HepG2 (cell line): Measurements from ENCODE around the gene C6orf136. TPM values are rescaled to one million over a fixed set of nuclear protein-coding genes. Genes with fewer than 3 reads are reported as not detected.

Experiments
- CENPBD1 ChIP-seq: sonication (generic); formaldehyde crosslinking; IDR thresholded peaks from 2 replicates; pipeline ENCODE4 v1.8.0; 2022; ENCODE audit warnings: missing genetic modification reagents, low read depth, mild to moderate bottlenecking, borderline replicate concordance
- HINFP ChIP-seq: sonication (generic); formaldehyde crosslinking; IDR thresholded peaks from 2 replicates; pipeline ENCODE4 v1.4.0; 2020; ENCODE audit warnings: low read depth, mild to moderate bottlenecking, missing genetic modification reagents
- KLF11 ChIP-seq: IDR thresholded peaks from 2 replicates; pipeline ENCODE4 v1.6.1; 2016; ENCODE audit warnings: missing compliant biosample characterization
- KMT2B ChIP-seq: IDR thresholded peaks from 2 replicates; pipeline ENCODE4 v1.6.1; 2016; ENCODE audit warnings: missing genetic modification reagents, missing compliant biosample characterization
- MTA3 ChIP-seq: sonication (generic); formaldehyde crosslinking; IDR thresholded peaks from 2 replicates; pipeline ENCODE4 v1.4.0; 2020; ENCODE audit warnings: missing genetic modification reagents
- NR1H2 ChIP-seq: sonication (generic); formaldehyde crosslinking; IDR thresholded peaks from 2 replicates; pipeline ENCODE4 v1.8.1; 2022; ENCODE audit warnings: low read depth, missing genetic modification reagents, borderline replicate concordance
- SIX1 ChIP-seq: sonication (generic); formaldehyde crosslinking; IDR thresholded peaks from 2 replicates; pipeline ENCODE4 v1.4.0; 2020; ENCODE audit warnings: missing genetic modification reagents, borderline replicate concordance
- SPEN ChIP-seq: sonication (generic); formaldehyde crosslinking; IDR thresholded peaks from 2 replicates; pipeline ENCODE4 v1.5.1; 2020; ENCODE audit warnings: low read depth, mild to moderate bottlenecking, missing genetic modification reagents
- TRIM22 ChIP-seq: fragments of 450-650 bp; IDR thresholded peaks from 2 replicates; pipeline ENCODE4 v1.6.1; 2017
- XRCC5 ChIP-seq: fragments of 200-400 bp; formaldehyde crosslinking; optimal IDR thresholded peaks from 2 replicates; pipeline ENCODE3; 2017; ENCODE audit warnings: mild to moderate bottlenecking, low read length
- ZBTB33 ChIP-seq: sonication (generic); formaldehyde crosslinking; IDR thresholded peaks from 2 replicates; pipeline ENCODE4 v1.4.0; 2020; ENCODE audit warnings: missing genetic modification reagents
- ZHX2 ChIP-seq, 2 experiments: sonication (generic) in 1 of 2; formaldehyde crosslinking in 1 of 2; IDR thresholded peaks; 2 replicates each; pipeline versions ENCODE4 v1.6.1 to v1.9.0; 2014 to 2022; ENCODE audit warnings: antibody characterized with exemption in 1 of 2, borderline replicate concordance in 1 of 2, inconsistent platforms in 1 of 2, low read depth in 1 of 2, missing genetic modification reagents in 1 of 2
- ZNF292 ChIP-seq: sonication (generic); formaldehyde crosslinking; IDR thresholded peaks from 2 replicates; pipeline ENCODE4 v1.8.1; 2022; ENCODE audit warnings: mild to moderate bottlenecking, low read depth, missing genetic modification reagents, borderline replicate concordance
- ZNF720 ChIP-seq: sonication (generic); formaldehyde crosslinking; IDR thresholded peaks from 2 replicates; pipeline ENCODE4 v1.4.0; 2020; ENCODE audit warnings: missing genetic modification reagents
- polyA plus RNA-seq, 8 experiments: library from polyadenylated mRNA; depleted of rRNA in 3 of 8; stranded (reverse) in 7 of 8; unstranded in 1 of 8; fragments of >200 nt; fragmentation: Illumina TruSeq in 4 of 8; extraction: Trizol in 4 of 8; gene quantifications; 2 replicates each; pipeline versions ENCODE4 v1.2.1 to v1.2.3, GENCODE V29; 2011 to 2016; ENCODE audit warnings: low read depth in 4 of 8, missing spikeins in 1 of 8, mixed read lengths in 1 of 8; ENCODE audit not compliant: insufficient read depth in 1 of 8
- total RNA-seq, 5 experiments: library from RNA; depleted of rRNA; stranded (reverse); fragments of >200 nt; fragmentation: Illumina TruSeq; extraction: Trizol; gene quantifications; 2 replicates each; pipeline ENCODE4 v1.2.3, GENCODE V29; 2016; ENCODE audit warnings: low read depth in 1 of 5

The C6orf136 gene
- total and polyA plus RNA-seq, 2 of the 13 experiments (the other 11 are each of a cell fraction or from before 2014, with no cell fraction given) = 12.0 to 26.2 TPM

- TF ChIP-seq ZHX2 (IDR thresholded peaks at IDR 0.05; ENCODE audit: low read depth) (no peak), ZHX2 (CRISPR knock-in tag; IDR thresholded peaks at IDR 0.05; ENCODE audit: borderline replicate concordance) (peak; percentile 96; the same call in 1 of the 2 replicates), TRIM22 (no peak), XRCC5 (no peak), SPEN (peak; percentile 98), SIX1 (CRISPR knock-in tag) (peak; percentile 18; the same call in 1 of the 2 replicates), MTA3 (CRISPR knock-in tag) (0 out of 2 replicates have a peak, but pooled peaks have one; percentile 16), KLF11 (CRISPR knock-in tag) (no peak), CENPBD1 (no peak), HINFP (CRISPR knock-in tag) (peak; percentile 84), ZBTB33 (CRISPR knock-in tag) (peak; percentile 15), KMT2B (CRISPR knock-in tag) (peak; percentile 67; the same call in 1 of the 2 replicates), ZNF720 (CRISPR knock-in tag) (no peak), NR1H2 (CRISPR knock-in tag) (peak; percentile 87; the same call in 1 of the 2 replicates), ZNF292 (CRISPR knock-in tag) (0 out of 2 replicates have a peak, but pooled peaks have one; percentile 41)
Observed at GRCh38 chr6:30647242-30648116, 546 bp downstream of the C6orf136 start (continued).
